ENCODE results near the gene CASQ1. TPM values are rescaled to one million over a fixed set of nuclear protein-coding genes. Genes with fewer than 3 reads are reported as not detected.

Gene CASQ1
- total RNA-seq, 1 donor from 2014 or later: not detected

GRCh38 chr1:160164121-160164520, 26.3 kb upstream of the CASQ1 start:
- H3K36me3 ChIP-seq (ENCODE audit: control insufficient read depth, insufficient read depth, low read length): no peaks in the 10 kb centered on the region
- no peak for DNase-seq (ENCODE audit: low read depth)
- H3K27me3 ChIP-seq (ENCODE audit: control insufficient read depth, insufficient read depth, low read length): no peaks in the 10 kb centered on the region
- no peak overlapping the region for H3K4me3 ChIP-seq (ENCODE audit: low read depth, low read length)
- no peak for TF ChIP-seq CTCF (IDR thresholded peaks at IDR 0.05; ENCODE audit: insufficient read depth, low read length, poor library complexity, severe bottlenecking)

GRCh38 chr1:160166166-160166868, 24.1 kb upstream of the CASQ1 start:
- Histone ChIP-seq H3K4me3 (ENCODE audit: low read depth, low read length) (no peak overlapping the region), H3K36me3 (ENCODE audit: control insufficient read depth, insufficient read depth, low read length) (no peaks in the 10 kb centered on the region), H3K27me3 (ENCODE audit: control insufficient read depth, insufficient read depth, low read length) (no peaks in the 10 kb centered on the region)
- DNase-seq (ENCODE audit: low read depth): no peak
- no peak for TF ChIP-seq CTCF (IDR thresholded peaks at IDR 0.05; ENCODE audit: insufficient read depth, low read length, poor library complexity, severe bottlenecking)

- no peaks in the 10 kb centered on the region for H3K36me3 ChIP-seq (ENCODE audit: control insufficient read depth, insufficient read depth, low read length)
- no peak for DNase-seq (ENCODE audit: low read depth)
- no peaks in the 10 kb centered on the region for H3K27me3 ChIP-seq (ENCODE audit: control insufficient read depth, insufficient read depth, low read length)
- no peak overlapping the region for H3K4me3 ChIP-seq (ENCODE audit: low read depth, low read length)
- no peak for TF ChIP-seq CTCF (IDR thresholded peaks at IDR 0.05; ENCODE audit: insufficient read depth, low read length, poor library complexity, severe bottlenecking)
Measured at GRCh38 chr1:160167056-160167455, 23.3 kb upstream of the CASQ1 start.

GRCh38 chr1:160167580-160167979, 22.8 kb upstream of the CASQ1 start:
- TF ChIP-seq CTCF (IDR thresholded peaks at IDR 0.05; ENCODE audit: insufficient read depth, low read length, poor library complexity, severe bottlenecking): no peak
- Histone ChIP-seq H3K27me3 (ENCODE audit: control insufficient read depth, insufficient read depth, low read length) (no peaks in the 10 kb centered on the region), H3K36me3 (ENCODE audit: control insufficient read depth, insufficient read depth, low read length) (no peaks in the 10 kb centered on the region), H3K4me3 (ENCODE audit: low read depth, low read length) (no peak overlapping the region)
- no peak for DNase-seq (ENCODE audit: low read depth)

- H3K27me3 ChIP-seq (ENCODE audit: control insufficient read depth, insufficient read depth, low read length): no peaks in the 10 kb centered on the region
- H3K36me3 ChIP-seq (ENCODE audit: control insufficient read depth, insufficient read depth, low read length): no peaks in the 10 kb centered on the region
- TF ChIP-seq CTCF (IDR thresholded peaks at IDR 0.05; ENCODE audit: insufficient read depth, low read length, poor library complexity, severe bottlenecking): no peak
- DNase-seq (ENCODE audit: low read depth): no peak
- H3K4me3 ChIP-seq (ENCODE audit: low read depth, low read length): no peak overlapping the region
Measured at GRCh38 chr1:160168016-160168415, 22.4 kb upstream of the CASQ1 start.
